Calu3 (cell line): ENCODE measurements around the gene RNPEP. TPM values are rescaled to one million over a fixed set of nuclear protein-coding genes. Genes with fewer than 3 reads are reported as not detected.
A peak's percentile ranks its signal among the peaks of the same experiment; 100 is the strongest.

Experiments used
- BruUV-seq: library from RNA; stranded (reverse); fragments of 400-500 nt; replicated peaks from 2 replicates; lab custom pipeline; 2021; lab: Mats Ljungman, UMichigan
- CTCF ChIA-PET: fragments of 300-600 bp; sonication (Branson Sonifier 250); formaldehyde crosslinking; loops from one replicate; lab custom pipeline; 2022; ENCODE audit warnings: antibody characterized with exemption; lab: Charles Lee
- DNase-seq: peaks from one replicate; pipeline ENCODE4 v3.0.0; 2022
- H3K27ac Mint-ChIP-seq: one replicate; pipeline ENCODE4 v1.8.0; 2022; ENCODE audit warnings: mixed read lengths; ENCODE audit not compliant: unreplicated experiment
- H3K27me3 Mint-ChIP-seq: one replicate; pipeline ENCODE4 v1.8.0; 2022; ENCODE audit warnings: mixed read lengths; ENCODE audit not compliant: unreplicated experiment
- H3K36me3 Mint-ChIP-seq: one replicate; pipeline ENCODE4 v1.8.0; 2022; ENCODE audit warnings: mild to moderate bottlenecking, moderate library complexity, mixed read lengths; ENCODE audit not compliant: insufficient read depth, unreplicated experiment
- H3K4me1 Mint-ChIP-seq: one replicate; pipeline ENCODE4 v1.8.0; 2022; ENCODE audit warnings: mild to moderate bottlenecking, low read depth, mixed read lengths; ENCODE audit not compliant: unreplicated experiment
- H3K4me3 Mint-ChIP-seq: one replicate; pipeline ENCODE4 v1.8.0; 2022; ENCODE audit warnings: mild to moderate bottlenecking, low read depth, moderate library complexity, mixed read lengths; ENCODE audit not compliant: unreplicated experiment
- H3K9me3 Mint-ChIP-seq: one replicate; pipeline ENCODE4 v1.8.0; 2022; ENCODE audit warnings: low read depth, mixed read lengths; ENCODE audit not compliant: unreplicated experiment
- CTCF ChIP-seq: fragments of 200-600 bp; IDR thresholded peaks from one replicate; pipeline ENCODE4 v1.8.0; 2022; ENCODE audit warnings: antibody characterized with exemption; ENCODE audit not compliant: unreplicated experiment
- intact Hi-C: fragments of 100-400 bp; cut with micrococcal nuclease; formaldehyde crosslinking; loops from one replicate; pipeline ENCODE4 v1.10.0; 2022; ENCODE audit not compliant: unreplicated experiment
- total RNA-seq: library from RNA; stranded (reverse); gene quantifications from 2 replicates; pipeline ENCODE4 v1.2.3, GENCODE V29; 2022

Gene RNPEP
- total RNA-seq, 1 experiment from 2014 or later, result 91.6 TPM

GRCh38 chr1:201946224-201946908 lies 36.1 kb upstream of the RNPEP start, which contains the start of gene LMOD1:
LMOD1 (minus strand) TSS chr1:201946548; CDS start chr1:201946340, 208 bp downstream.
- Mint-ChIP-seq H3K4me1 (peaks cover 16% of the 10 kb centered on the region), H3K36me3 (peaks cover 7% of the 10 kb centered on the region), H3K4me3 (peak within 1 kb of the TSS; percentile 69), H3K27me3 (peaks cover 45% of the 10 kb centered on the region), H3K27ac (no peak within 1 kb of the TSS), H3K9me3 (no peaks in the 10 kb centered on the region)
- TF ChIP-seq CTCF, result no peak
- DNase-seq, result peak; percentile 76
- CTCF ChIA-PET, result interaction anchor here (0.6 to 1.2 kb wide), 4 partner anchors 9 to 88 kb away, joined by 3 to 8 read pairs (median 4); partner anchors contain the start of gene TIMM17A
- intact Hi-C loops, result no loop called here
- BruUV-seq, result no TSS peak

- no peak overlapping the region for H3K4me3 Mint-ChIP-seq
- peaks cover 16% of the 10 kb centered on the region for H3K4me1 Mint-ChIP-seq
- no peak overlapping the region for H3K27ac Mint-ChIP-seq
- peaks cover 7% of the 10 kb centered on the region for H3K36me3 Mint-ChIP-seq
- CTCF ChIA-PET, result no interaction called here
- H3K9me3 Mint-ChIP-seq, result no peaks in the 10 kb centered on the region
- intact Hi-C loops, result no loop called here
- TF ChIP-seq CTCF, result no peak
- H3K27me3 Mint-ChIP-seq, result peaks cover 45% of the 10 kb centered on the region
- DNase-seq, result no peak
- no TSS peak for BruUV-seq
Measured at GRCh38 chr1:201947697-201948008, 34.8 kb upstream of the RNPEP start.

GRCh38 chr1:201949491-201949890 lies 33.0 kb upstream of the RNPEP start:
- intact Hi-C loops, result no loop called here
- Mint-ChIP-seq H3K27me3 (peaks cover 45% of the 10 kb centered on the region), H3K36me3 (peaks cover 11% of the 10 kb centered on the region), H3K9me3 (no peaks in the 10 kb centered on the region), H3K4me1 (peaks cover 20% of the 10 kb centered on the region), H3K27ac (no peak overlapping the region), H3K4me3 (no peak overlapping the region)
- no TSS peak for BruUV-seq
- no peak for TF ChIP-seq CTCF
- no peak for DNase-seq
- CTCF ChIA-PET, result interaction anchor here (0.6 kb wide), 1 partner anchor 31 kb away, joined by 5 read pairs; no protein-coding TSS in a partner anchor

- TSS peak; percentile 91 for BruUV-seq
- CTCF ChIA-PET, result interaction anchor here (0.6 to 1.1 kb wide), 6 partner anchors 8 to 120 kb away, joined by 3 to 6 read pairs (median 4); partner anchors contain the start of gene LMOD1
- Mint-ChIP-seq H3K27ac (peak overlapping the region; percentile 92), H3K4me3 (peak overlapping the region; percentile 99), H3K27me3 (no peaks in the 10 kb centered on the region), H3K9me3 (no peaks in the 10 kb centered on the region), H3K36me3 (peaks cover 53% of the 10 kb centered on the region), H3K4me1 (peaks cover 8% of the 10 kb centered on the region)
- no peak for TF ChIP-seq CTCF
- DNase-seq, result no peak
- intact Hi-C loops, result no loop called here
Measured at GRCh38 chr1:201954263-201955008, 28.0 kb upstream of the RNPEP start.
